ENCODE results near the gene LENG8.

DNA sequence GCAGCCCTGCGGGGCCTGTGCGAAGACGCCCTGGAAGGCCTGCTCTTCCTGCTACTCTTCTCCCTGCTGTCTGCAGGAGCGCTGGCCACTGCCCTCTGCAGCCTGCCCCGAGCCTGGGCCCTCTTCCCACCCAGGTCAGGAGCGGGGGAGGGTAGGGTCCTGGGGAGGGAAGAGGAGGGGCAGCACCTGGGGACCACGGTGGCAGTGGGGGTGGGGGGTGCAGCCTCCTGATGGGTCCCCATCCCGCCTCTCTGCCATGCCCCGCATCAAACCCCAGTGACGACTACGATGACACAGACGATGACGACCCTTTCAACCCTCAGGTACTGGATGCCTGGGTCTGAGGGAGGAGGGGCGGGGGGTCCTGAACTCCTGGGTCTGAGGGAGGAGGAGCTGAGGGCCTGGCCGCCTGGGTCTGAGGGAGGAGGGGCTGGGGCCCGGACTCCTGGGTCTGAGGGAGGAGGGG lies 13.4 kb upstream of the LENG8 start:
- TF ChIP-seq POLR2A (IDR thresholded peaks at IDR 0.05): no peak
- TF ChIP-seq CTCF (IDR thresholded peaks at IDR 0.05): no peak
- TF ChIP-seq EP300 (IDR thresholded peaks at IDR 0.05): no peak
- TF ChIP-seq POLR2AphosphoS5 (IDR thresholded peaks at IDR 0.05): no peak

Measured in upper lobe of left lung (tissue), 4 donors.